Germinal center (tissue), 1 donor: Measurements from ENCODE around the gene C1QTNF7.

ENCODE experiments used
- DNase-seq: peaks from one replicate; pipeline ENCODE4 v3.0.0; 2012; ENCODE audit warnings: mixed read lengths, low spot score

Gene C1QTNF7, protein sequence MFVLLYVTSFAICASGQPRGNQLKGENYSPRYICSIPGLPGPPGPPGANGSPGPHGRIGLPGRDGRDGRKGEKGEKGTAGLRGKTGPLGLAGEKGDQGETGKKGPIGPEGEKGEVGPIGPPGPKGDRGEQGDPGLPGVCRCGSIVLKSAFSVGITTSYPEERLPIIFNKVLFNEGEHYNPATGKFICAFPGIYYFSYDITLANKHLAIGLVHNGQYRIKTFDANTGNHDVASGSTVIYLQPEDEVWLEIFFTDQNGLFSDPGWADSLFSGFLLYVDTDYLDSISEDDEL

GRCh38 chr4:15427701-15428100 lies at the start of gene C1QTNF7:
TSS of gene C1QTNF7 (plus strand) at chr4:15428033. CDS start at chr4:15435744, 7,711 bp downstream.
- no peak for DNase-seq

GRCh38 chr4:15378062-15378461 lies 49.8 kb upstream of the C1QTNF7 start:
- no peak for DNase-seq

DNA sequence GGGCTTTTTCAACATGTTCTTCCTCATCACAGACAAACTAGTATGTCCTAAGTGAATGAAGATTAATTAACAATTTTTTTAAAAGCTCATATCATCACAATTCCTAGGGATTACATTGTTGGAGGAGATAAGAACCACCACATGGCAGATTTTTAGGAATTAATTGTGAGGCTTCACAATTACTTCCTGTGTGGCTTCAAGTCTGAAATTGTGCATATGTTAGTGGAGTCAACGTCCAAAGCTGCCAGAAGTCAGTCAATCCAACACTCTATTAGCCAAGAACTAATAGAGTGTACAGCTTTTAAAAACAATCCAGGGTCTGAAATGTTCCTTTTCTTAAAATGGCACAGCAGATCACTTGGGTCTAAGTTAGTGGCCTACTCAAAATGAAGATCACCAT lies 49.3 kb upstream of the C1QTNF7 start:
- no peak for DNase-seq

DNA sequence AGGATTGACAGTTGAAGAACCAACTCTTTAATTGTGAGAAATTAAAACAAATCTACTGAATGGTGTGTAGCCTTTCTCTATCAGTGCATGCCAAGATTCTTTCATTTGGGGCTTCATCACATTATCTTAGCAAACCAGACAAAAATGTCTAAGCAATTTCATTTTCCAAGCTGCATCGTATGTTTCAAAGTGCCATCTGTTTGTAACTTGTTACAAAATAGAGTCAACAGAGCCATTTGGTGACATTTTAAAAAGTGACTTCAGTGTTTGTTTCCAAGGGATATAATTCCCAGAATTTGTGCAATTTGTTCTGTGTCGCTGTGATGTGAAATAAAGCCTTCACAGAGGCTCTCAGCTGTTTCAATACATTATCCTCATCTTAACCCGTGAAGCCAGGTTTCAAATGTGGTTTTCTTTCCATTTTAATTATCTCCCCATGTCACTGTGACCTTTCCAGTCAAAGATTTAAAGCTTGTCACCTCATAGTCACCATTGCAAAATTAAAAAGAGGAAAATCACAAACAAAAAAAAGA lies 46.0 kb upstream of the C1QTNF7 start:
- DNase-seq, result no peak

DNA sequence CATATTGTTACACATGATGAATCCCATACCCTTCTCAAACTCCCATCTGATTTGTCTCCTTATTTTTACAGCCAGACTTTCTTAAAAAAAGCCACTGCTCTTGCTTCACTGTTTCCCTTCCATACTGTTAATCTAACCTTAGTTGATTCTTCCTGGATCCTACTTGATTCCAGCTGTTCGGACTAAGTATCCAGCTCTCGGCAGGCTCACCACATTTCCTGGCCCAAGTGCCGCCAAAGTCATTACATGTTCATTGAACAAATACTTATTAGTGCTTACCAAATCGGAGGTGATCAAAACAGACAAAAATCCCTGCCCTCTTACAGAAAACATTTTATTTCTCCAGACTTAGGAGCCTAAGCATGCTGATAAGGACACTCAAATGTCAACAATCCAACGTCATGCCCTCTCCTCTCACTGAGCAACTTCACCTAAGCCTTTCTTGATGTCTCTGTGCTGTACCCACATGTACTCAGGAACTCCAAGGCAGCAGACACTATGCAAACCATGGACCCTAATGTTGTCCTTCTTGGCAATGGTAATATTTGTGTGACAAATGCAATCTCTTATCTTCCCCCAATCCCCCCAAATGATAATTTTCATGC lies 45.1 kb upstream of the C1QTNF7 start:
- DNase-seq, result no peak

DNA sequence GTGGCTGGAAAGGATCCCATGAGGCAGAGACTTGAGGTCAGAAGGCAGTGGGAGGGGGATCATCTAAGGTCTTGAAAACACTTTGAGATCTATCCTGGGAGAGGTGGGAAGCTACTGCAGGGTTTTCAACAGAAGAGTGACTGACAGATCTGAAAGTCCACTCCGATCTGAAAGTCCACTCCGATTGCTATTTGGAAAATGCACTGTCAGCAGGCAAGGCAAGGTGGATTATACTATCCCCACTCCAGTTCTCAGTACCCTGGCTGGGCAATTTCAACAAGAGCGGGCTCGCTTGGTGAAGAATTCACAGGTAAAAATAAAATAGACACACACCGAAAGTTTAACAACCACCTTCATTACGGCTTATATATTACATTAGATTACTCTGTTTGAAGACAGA lies 42.3 kb upstream of the C1QTNF7 start:
- no peak for DNase-seq

DNA sequence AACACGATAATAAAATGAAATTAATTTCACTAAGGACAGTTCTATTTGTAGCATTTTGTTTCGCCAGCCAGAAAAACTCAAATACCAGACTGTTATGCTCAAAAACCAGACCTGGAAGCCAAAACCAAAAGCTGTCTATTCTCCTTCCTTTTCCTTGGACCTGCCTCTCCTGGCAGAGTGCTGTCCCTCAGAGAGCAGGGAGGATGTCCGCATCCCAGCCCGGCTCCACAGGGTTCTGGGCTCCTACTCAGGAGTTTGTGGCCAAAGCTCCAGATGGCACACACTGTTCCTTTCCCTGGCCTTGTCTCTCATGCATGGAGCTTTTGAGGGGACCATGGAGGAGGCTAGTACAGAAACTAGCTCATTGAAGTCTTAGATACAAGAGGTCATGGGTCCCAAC lies 41.9 kb upstream of the C1QTNF7 start:
- DNase-seq, result no peak

DNA sequence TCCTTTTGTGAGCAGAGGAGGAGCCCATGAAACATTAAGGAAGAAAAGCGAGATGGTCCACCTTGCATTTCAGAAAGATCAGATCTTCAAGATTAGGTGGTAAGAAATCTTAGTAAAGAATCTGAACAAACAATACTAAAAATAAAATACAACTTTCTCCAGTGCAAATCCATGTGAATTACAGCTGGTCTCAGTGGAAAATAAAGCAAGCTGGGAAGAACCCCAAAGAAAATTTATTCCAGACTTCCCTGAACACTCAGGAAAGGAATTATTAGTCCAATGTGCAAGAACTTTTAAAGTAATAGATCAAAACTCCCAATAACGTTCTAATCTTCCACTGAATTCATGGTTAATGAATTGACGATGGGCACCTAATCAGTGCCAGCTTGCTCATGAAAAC lies 37.3 kb upstream of the C1QTNF7 start:
- no peak for DNase-seq

DNA sequence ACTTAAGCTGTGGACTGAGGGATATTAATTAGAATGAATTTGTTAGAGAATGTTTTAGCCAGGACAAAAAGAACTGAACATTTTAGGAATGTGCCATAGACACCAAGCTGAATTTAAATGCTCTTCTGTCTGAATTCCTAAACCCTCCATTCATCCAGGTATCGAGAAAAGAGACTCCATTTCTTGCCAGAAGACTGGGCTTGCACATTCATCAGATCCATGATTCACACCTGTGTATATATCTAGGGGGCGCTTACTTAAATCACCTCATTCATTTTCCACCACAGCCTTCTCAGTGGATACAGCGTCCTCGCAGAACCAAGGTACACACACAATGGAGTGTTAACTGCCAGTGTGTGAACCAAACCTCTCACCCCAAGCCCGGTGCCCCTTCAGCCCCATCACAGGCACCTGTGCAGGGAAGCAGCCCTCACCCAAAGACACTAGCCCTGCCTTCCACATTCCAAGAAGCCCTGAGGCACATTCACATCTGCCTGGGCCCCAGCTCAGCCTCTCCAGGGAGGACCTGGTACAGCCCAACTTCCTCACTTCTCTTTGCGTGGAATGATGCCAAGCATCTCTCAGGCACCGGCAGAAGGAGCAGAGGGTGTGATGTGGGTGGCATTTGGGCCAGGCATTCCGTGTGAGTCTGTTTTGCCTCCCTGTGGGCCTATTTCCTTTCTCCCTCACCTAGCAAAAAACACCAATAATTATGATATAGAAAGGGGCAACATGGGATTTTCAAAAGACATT lies 35.6 kb upstream of the C1QTNF7 start:
- DNase-seq, result no peak

DNA sequence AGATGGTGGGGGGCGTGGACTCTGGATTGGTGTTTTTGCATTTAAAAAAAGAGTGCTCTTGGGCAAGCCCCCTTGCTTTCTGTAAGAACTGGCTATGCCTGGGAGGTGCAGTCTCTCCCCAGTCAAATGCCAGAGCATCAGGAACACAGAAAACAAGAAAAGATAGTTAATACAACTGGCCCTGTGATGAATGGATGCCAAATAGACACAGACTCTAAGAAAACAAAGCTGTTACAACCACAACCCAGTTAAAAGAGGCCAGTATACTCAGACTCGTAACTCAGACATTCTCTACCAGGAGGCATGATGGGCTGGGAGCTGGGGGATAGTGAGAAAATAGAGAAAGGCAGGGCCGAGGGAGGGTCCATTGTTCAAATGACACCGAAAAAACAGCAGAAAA lies 32.5 kb upstream of the C1QTNF7 start:
- DNase-seq, result no peak

GRCh38 chr4:15396157-15396800 lies 31.6 kb upstream of the C1QTNF7 start:
- DNase-seq, result peak; percentile 57

DNA sequence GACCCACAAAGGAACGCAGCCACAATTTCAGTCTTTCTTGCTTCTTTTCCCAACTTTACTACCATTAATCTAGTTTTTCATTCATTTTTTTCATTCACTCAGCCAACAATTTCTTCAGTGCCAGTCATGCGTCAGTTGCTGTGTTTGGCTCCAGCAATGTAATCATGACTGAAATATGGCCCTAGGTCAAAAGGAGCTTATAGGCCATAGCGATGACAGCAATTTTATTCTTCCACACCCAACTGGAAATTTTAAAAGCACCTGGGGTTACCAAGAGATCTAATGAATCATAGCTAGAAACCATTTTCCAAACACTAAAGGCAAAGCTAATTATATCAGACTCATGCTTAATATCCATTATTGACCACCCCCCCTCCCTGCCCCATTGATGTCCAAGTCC lies 29.8 kb upstream of the C1QTNF7 start:
- DNase-seq, result no peak

DNA sequence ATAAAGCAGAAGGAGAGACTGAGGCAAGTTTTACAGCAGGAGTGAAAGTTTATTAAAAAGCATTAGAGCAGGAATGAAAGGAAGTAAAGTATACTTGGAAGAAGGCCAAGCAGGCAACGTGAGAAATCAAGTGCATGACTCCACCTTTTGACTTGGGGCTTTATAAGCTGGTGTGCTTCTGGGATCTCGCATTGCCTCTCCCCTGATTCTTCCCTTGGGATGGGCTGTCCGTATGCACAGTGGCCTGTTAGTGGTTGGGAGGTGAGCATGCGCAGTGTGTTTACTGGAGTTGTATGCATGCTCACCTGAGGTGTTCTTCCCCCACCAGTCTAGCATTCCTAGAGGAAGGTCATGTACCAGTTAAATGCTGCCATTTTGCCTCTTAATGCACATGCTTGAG lies 29.1 kb upstream of the C1QTNF7 start:
- DNase-seq, result no peak

DNA sequence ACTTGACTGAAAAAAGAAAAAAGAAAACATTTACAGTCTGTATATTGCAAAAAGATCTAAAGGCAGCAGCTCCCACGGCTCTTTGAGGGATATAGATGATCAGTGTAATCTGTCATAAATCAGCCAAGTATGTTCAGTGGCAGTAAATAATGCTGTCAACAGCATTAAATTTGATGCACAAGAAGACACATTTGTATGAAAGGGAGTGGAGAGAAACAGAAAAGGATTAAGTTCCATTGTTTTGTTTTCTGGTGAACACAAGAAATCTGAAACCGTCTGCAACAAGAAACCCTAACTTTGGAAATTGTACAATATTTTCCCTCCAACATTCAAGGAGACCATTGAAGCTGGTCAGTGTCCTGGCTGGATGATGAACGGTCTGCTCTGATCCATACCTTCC lies 27.6 kb upstream of the C1QTNF7 start:
- no peak for DNase-seq

DNA sequence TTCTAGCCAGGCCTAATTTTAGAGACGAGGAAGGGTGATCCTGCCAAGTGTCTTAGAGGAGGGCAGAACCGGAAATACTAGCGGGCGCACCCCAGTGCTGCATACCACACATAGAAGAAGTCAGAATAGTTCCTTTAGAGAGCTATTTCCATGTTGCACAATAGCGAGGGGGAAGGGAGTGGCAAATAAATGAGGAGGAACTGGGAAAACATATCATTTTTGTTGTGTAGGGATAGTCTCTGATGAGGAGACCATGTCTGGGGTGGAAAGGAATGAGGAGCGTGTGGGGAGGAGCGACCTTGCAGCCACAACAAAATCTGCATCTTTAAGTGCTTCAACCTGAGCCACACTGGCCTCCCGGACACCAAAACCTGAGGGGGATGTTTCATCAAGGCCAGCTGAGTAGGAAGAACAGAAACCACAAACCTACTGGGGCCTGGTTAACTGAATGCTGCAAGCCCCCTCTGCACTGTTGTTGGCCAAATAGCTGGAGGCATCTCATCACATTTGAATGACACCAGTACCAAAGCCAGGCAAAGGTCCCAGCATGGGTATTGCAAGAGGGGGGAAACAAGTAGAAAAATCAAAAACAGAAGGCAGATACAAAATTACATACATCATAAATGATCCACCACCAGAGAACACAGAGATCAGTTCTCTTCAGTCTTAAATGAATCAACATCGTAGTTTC lies 26.7 kb upstream of the C1QTNF7 start:
- peak; percentile 16 for DNase-seq

- no peak for DNase-seq
These were observed 25.7 kb upstream of the C1QTNF7 start for GRCh38 chr4:15402146-15402545.

- DNase-seq, result no peak
These were observed 24.9 kb upstream of the C1QTNF7 start for GRCh38 chr4:15402974-15403373.

DNA sequence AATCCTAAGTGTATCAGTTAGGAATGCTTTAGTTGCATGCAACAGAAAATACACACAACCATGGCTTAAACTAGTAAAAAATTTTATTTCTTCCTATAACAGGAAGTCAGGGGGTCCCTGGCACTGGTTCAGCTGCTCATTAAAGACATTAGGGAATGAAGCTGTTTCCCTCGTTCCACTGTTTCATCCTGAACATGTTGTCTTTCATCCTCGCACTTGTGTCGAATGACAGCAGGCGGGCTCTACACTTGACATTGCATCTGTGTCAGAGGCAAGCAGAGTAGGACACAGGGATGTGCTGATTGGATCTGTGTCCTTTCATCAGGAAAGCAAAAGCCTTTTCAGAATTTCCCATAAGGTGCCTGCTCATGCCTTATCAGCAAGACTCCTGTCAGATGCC lies 22.8 kb upstream of the C1QTNF7 start:
- no peak for DNase-seq

- DNase-seq, result peak; percentile 49
These were observed 17.1 kb upstream of the C1QTNF7 start for GRCh38 chr4:15410750-15411149.

DNA sequence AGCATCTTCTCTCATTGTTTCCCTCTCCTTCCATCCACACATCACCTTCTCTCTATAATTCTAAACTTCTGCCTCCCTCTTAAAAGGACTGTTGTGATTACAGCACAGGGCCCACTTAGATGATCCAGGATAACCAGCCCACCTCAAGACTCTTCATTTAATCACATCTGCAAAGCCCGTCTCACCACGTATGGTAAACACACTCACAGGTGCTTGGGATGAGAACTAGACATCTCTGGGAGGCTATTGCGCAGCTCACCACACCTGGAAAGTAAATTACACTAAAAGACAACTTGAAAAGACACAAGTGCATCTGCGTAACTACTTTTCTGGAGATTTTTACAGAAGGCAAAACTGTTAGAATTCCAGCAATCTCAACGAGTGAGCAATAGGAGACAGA lies 15.4 kb upstream of the C1QTNF7 start:
- no peak for DNase-seq

DNA sequence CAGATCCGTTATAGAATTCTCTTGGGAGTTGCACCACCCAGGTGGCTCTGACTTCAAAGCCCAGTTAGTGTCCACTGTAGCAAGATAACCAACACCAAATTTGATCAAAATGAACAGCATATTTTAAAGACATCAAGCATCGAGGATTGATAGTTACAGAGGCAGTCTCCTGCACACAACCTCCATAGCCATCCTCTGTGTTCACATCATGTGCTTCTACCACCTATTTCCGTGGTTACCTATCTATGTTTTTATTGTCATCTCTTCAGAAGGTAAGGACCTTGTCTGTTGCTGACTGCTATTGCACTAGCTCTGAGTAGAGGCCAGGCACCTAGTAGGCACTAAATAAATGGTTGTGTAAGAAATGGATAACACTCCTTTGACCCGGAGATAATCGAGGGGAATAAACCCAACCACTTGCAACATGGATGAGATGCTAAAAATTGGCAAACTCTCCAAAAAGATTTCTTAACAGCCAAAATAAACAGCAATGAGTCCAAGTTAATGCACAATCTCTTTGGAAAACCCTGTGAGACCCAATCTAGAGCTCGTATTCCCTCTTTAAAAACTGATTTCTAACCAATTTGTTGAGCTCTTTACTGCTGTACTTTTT lies 14.7 kb upstream of the C1QTNF7 start:
- no peak for DNase-seq

- no peak for DNase-seq
These were observed 14.2 kb upstream of the C1QTNF7 start for GRCh38 chr4:15413623-15414019.
